Neutrophil (primary cell): Measurements from ENCODE around the gene CD300H.
A peak's percentile ranks its signal among the peaks of the same experiment; 100 is the strongest.
"Not testable (repeated sequence)": the region's sequence is repeated elsewhere in the genome, so short reads cannot be mapped to it uniquely, and the experiment has no call there.

ENCODE experiments used
- H3K27ac ChIP-seq: fragments of 200-600 bp; sonication (generic); 2 replicates; pipeline ENCODE4 v1.5.1; 2016; ENCODE audit warnings: mild to moderate bottlenecking, moderate library complexity
- H3K27me3 ChIP-seq: fragments of 200-600 bp; sonication (generic); 2 replicates; pipeline ENCODE4 v1.6.0; 2016; ENCODE audit warnings: mild to moderate bottlenecking
- H3K36me3 ChIP-seq: fragments of 200-600 bp; sonication (generic); 2 replicates; pipeline ENCODE4 v1.5.1; 2017
- H3K4me1 ChIP-seq, 2 experiments: fragments of 200-600 bp in 1 of 2; sonication (generic) in 1 of 2; 1 replicate in 1 of 2; 2 replicates in 1 of 2; pipeline versions ENCODE4 v1.5.1 to v1.6.1; 2013 to 2016; ENCODE audit warnings: low read depth in 1 of 2, low read length in 1 of 2, mild to moderate bottlenecking in 1 of 2, moderate library complexity in 1 of 2; ENCODE audit not compliant: control insufficient read depth in 1 of 2, insufficient read depth in 1 of 2
- H3K4me3 ChIP-seq, 2 experiments: fragments of 200-600 bp in 1 of 2; sonication (generic) in 1 of 2; 1 replicate in 1 of 2; 2 replicates in 1 of 2; pipeline ENCODE4 v1.5.1; 2013 to 2016; ENCODE audit warnings: low read depth in 1 of 2, low read length in 1 of 2, mild to moderate bottlenecking in 1 of 2, moderate library complexity in 1 of 2
- H3K9me3 ChIP-seq: fragments of 200-600 bp; sonication (generic); 2 replicates; pipeline ENCODE4 v1.5.1; 2016
- TF ChIP-seq, protein P1 (sequence below): fragments of 200-600 bp; sonication (generic); IDR thresholded peaks from 2 replicates; pipeline ENCODE4 v1.5.1; 2016; ENCODE audit warnings: antibody characterized with exemption

Gene CD300H

DNA sequence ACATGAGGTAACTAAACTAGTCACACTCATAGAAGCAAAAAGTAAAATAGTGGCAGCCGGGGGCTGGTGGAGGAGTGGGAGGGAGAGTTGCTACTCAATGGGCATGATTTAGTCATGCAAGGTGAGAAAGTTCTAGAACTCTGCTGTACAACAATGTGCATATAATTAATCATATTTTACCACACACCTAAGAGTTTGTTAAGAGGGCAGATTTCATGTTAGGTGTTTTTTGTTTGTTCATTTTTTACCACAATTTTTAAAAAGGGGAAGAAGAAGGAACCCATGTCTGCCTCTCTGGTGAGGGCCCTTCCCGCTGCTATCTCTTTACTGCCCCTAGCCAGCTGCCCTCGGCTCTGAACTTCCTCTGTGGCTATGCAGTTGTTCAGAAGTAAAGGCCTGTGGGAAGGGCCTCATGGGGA lies 47.3 kb downstream of the CD300H start:
- Histone ChIP-seq H3K27me3 (no peaks in the 10 kb centered on the region), H3K4me3 (peak overlapping the region in 1 of 2 experiments; percentile 53), H3K36me3 (peaks cover 19% of the 10 kb centered on the region), H3K27ac (peak overlapping the region; percentile 100), H3K9me3 (no peaks in the 10 kb centered on the region), H3K4me1 (peaks cover 60 to 67% of the 10 kb centered on the region in 2 experiments)
- TF ChIP-seq, protein P1, sequence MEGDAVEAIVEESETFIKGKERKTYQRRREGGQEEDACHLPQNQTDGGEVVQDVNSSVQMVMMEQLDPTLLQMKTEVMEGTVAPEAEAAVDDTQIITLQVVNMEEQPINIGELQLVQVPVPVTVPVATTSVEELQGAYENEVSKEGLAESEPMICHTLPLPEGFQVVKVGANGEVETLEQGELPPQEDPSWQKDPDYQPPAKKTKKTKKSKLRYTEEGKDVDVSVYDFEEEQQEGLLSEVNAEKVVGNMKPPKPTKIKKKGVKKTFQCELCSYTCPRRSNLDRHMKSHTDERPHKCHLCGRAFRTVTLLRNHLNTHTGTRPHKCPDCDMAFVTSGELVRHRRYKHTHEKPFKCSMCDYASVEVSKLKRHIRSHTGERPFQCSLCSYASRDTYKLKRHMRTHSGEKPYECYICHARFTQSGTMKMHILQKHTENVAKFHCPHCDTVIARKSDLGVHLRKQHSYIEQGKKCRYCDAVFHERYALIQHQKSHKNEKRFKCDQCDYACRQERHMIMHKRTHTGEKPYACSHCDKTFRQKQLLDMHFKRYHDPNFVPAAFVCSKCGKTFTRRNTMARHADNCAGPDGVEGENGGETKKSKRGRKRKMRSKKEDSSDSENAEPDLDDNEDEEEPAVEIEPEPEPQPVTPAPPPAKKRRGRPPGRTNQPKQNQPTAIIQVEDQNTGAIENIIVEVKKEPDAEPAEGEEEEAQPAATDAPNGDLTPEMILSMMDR, result peak; percentile 45

DNA sequence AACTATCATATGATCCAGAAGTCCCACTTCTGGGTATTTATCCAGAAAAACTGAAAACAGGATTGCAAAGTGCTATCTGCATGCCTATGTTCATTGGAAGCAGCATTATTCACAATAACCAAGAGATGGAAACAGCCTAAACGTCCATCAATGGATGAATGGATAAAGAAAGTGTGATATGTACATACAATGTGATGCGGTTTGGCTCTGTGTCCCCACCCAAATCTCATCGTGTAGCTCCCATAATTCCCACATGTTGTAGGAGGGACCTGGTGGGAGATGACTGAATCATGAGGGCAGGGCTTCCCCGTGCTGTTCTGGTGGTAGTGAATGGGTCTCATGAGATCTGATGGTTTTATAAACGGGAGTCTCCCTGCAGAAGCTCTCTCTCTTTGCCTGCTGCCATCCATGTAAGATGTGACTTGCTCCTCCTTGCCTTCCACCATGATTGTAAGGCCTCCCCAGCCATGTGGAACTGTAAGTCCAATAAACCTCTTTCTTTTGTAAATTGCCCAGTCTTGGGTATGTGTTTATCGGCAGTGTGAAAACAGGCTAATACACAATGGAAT lies 48.8 kb downstream of the CD300H start:
- H3K9me3 ChIP-seq, H3K27me3 ChIP-seq, H3K4me3 ChIP-seq: not testable (repeated sequence)
- H3K36me3 ChIP-seq, result peaks cover 12% of the 10 kb centered on the region
- H3K4me1 ChIP-seq, result peaks cover 45 to 56% of the 10 kb centered on the region in 2 experiments
- peak overlapping the region; percentile 100 for H3K27ac ChIP-seq

GRCh38 chr17:74516561-74517328 lies 50.6 kb downstream of the CD300H start:
- Histone ChIP-seq H3K4me3 (no peak overlapping the region), H3K27ac (peak overlapping the region; percentile 10), H3K4me1 (peaks cover 41 to 49% of the 10 kb centered on the region in 2 experiments), H3K27me3 (no peaks in the 10 kb centered on the region), H3K9me3 (no peaks in the 10 kb centered on the region), H3K36me3 (no peaks in the 10 kb centered on the region)
- TF ChIP-seq, protein P1, result no peak

DNA sequence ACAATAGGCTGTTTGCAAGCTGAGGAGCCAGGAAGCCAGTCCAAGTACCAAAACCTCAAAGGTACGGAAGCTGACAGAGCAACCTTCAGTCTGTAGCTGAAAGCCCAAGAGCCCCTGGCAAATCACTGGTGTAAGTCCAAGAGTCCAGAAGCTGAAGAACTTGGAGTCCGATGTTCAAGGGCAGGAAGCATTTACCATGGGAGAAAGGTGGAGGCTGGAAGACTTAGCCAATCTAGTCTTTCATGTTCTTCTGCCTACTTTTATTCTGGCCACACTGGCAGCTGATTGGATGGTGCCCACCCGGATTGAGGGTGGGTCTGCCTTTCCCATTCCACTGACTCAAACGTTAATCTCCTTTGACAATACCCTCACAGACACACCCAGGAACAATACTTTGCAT lies 51.4 kb downstream of the CD300H start:
- Histone ChIP-seq H3K36me3 (no peaks in the 10 kb centered on the region), H3K9me3 (no peaks in the 10 kb centered on the region), H3K4me3 (no peak overlapping the region), H3K4me1 (peaks cover 33 to 41% of the 10 kb centered on the region in 2 experiments), H3K27me3 (no peaks in the 10 kb centered on the region), H3K27ac (no peak overlapping the region)
- TF ChIP-seq, protein P1, result no peak

- peak overlapping the region; percentile 78 for H3K27ac ChIP-seq
These were observed 52.5 kb downstream of the CD300H start for GRCh38 chr17:74514632-74515334.

More at GRCh38 chr17:74514632-74515334, 52.5 kb downstream of the CD300H start:
- no peaks in the 10 kb centered on the region for H3K9me3 ChIP-seq
- TF ChIP-seq, protein P1, result no peak
- H3K27me3 ChIP-seq, result no peaks in the 10 kb centered on the region
- no peak overlapping the region for H3K4me3 ChIP-seq
- H3K4me1 ChIP-seq, result peaks cover 22 to 30% of the 10 kb centered on the region in 2 experiments
- H3K36me3 ChIP-seq, result no peaks in the 10 kb centered on the region
